Breast epithelium (tissue), 3 donors: ENCODE results near the gene SIAH3.
"Not testable (repeated sequence)": the region's sequence is repeated elsewhere in the genome, so short reads cannot be mapped to it uniquely, and the experiment has no call there.

Source experiments
- POLR2A ChIP-seq: fragments of 450-650 bp; IDR thresholded peaks from one replicate; pipeline ENCODE4 v1.6.1; 2016; ENCODE audit warnings: antibody characterized with exemption, mild to moderate bottlenecking, moderate library complexity
- POLR2AphosphoS5 ChIP-seq, 3 donors: sonication (generic); formaldehyde crosslinking; IDR thresholded peaks; one replicate each; pipeline ENCODE4 v1.6.1; 2017; ENCODE audit warnings: antibody characterized with exemption in 3 of 3
- TF ChIP-seq, protein P1 (sequence below), 3 donors: fragments of 450-650 bp; IDR thresholded peaks; one replicate each; pipeline ENCODE4 v1.5.1; 2016 to 2017; ENCODE audit warnings: antibody characterized with exemption in 3 of 3, mild to moderate bottlenecking in 3 of 3, moderate library complexity in 3 of 3

DNA sequence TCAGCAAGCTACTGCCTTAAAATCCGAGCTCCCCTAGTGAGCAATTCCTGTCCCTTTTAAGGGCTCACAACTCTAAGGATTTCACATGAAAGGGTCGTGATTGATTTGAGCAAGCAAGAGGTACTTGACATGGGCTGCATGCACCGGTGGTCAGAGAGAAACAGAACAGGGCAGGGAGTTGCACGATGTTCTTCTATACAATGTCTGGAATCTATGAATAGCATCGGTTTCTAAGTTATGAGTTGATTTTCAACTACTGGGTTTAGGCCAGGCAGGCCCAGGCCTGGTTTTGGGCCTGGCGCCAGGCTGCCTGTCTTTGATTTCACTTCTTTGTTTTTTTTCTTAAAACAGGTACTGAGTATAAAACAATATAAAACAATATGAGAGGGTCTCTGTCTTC is 19.6 kb upstream of the SIAH3 start:
- TF ChIP-seq, protein P1, sequence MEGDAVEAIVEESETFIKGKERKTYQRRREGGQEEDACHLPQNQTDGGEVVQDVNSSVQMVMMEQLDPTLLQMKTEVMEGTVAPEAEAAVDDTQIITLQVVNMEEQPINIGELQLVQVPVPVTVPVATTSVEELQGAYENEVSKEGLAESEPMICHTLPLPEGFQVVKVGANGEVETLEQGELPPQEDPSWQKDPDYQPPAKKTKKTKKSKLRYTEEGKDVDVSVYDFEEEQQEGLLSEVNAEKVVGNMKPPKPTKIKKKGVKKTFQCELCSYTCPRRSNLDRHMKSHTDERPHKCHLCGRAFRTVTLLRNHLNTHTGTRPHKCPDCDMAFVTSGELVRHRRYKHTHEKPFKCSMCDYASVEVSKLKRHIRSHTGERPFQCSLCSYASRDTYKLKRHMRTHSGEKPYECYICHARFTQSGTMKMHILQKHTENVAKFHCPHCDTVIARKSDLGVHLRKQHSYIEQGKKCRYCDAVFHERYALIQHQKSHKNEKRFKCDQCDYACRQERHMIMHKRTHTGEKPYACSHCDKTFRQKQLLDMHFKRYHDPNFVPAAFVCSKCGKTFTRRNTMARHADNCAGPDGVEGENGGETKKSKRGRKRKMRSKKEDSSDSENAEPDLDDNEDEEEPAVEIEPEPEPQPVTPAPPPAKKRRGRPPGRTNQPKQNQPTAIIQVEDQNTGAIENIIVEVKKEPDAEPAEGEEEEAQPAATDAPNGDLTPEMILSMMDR (IDR thresholded peaks at IDR 0.05) = not testable (repeated sequence)
- not testable (repeated sequence) for TF ChIP-seq POLR2A; POLR2AphosphoS5 (IDR thresholded peaks at IDR 0.05)
